ENCODE data around the gene VKORC1.
A peak's percentile ranks its signal among the peaks of the same experiment; 100 is the strongest.
"Not testable (repeated sequence)": the region's sequence is repeated elsewhere in the genome, so short reads cannot be mapped to it uniquely, and the experiment has no call there.

The VKORC1 gene

DNA sequence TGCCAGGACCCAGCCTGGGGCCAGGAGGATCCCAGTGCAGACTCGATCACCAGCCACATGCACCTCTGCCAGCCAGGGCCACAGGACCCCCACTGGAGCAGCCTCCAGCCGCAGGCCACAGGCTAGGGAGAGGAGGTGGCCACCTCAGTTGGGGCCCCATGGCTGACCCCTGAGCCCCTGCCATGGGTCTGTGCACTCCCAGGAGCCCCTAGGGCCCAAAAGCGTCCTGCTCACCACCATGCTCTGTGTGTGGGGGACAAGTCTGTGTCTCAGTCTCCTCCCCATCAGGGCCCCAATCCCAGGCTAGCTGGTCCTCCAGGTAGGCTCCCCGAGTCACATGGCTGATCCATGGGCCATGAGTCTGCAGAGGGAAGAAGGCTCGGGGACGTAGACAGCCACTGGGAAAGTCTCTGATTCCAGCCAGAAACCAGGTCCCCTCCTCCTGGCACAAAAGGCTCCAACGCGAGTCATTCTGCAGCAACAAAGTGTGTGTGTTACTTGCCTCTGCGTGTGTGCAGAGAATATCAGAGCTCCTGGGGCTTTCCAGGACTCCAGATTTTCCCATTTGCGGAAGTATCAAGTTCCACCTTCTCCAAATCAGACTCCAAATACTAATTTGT lies 47.0 kb upstream of the VKORC1 start:
- H4K8ac ChIP-seq (ENCODE audit: low read depth, low read length), result peak overlapping the region; percentile 40
- peak overlapping the region; percentile 20 for H3K27ac ChIP-seq (ENCODE audit: low read depth, low read length)
- H2AFZ ChIP-seq (ENCODE audit: insufficient read depth, low read length, poor library complexity), result peak overlapping the region; percentile 53
- no peaks in the 10 kb centered on the region for H3K36me3 ChIP-seq (ENCODE audit: control insufficient read depth in 1 of 2, insufficient read depth in 2 of 2, low read length in 2 of 2)
- H3K14ac ChIP-seq (ENCODE audit: low read length), result peak overlapping the region; percentile 73
- H3K18ac ChIP-seq (ENCODE audit: low read length), result peak overlapping the region; percentile 45
- H3K79me2 ChIP-seq (ENCODE audit: control insufficient read depth, insufficient read depth, low read length, poor library complexity), result peaks cover 3% of the 10 kb centered on the region
- peak overlapping the region; percentile 52 for H2BK5ac ChIP-seq (ENCODE audit: low read depth, low read length, poor library complexity)
- DNase-seq, result no peak
- peak overlapping the region; percentile 80 for H4K91ac ChIP-seq (ENCODE audit: low read depth, low read length)
- H3K4me2 ChIP-seq (ENCODE audit: low read length), result peak overlapping the region; percentile 42
- peak overlapping the region; percentile 13 for H2BK12ac ChIP-seq (ENCODE audit: low read length)
- H2AK5ac ChIP-seq (ENCODE audit: low read length), result peak overlapping the region; percentile 11
- H3K9me3 ChIP-seq (ENCODE audit: insufficient read depth, low read depth, low read length), result peaks cover 6% of the 10 kb centered on the region
- H3K4me1 ChIP-seq (ENCODE audit: control insufficient read depth in 1 of 2, insufficient read depth in 2 of 2, low read length in 2 of 2), result peaks cover 26 to 27% of the 10 kb centered on the region in 2 experiments
- H3K27me3 ChIP-seq (ENCODE audit: insufficient read depth, low read length), result no peaks in the 10 kb centered on the region
- no CpG with 5 or more reads among the region's 10 CpGs for WGBS (ENCODE audit: extremely low coverage, insufficient coverage, insufficient read length)
- H3K4me3 ChIP-seq (ENCODE audit: low read depth, low read length), result no peak overlapping the region
- H3K4ac ChIP-seq (ENCODE audit: low read depth, low read length), result peak overlapping the region; percentile 6
- H3K79me1 ChIP-seq (ENCODE audit: low read length), result peaks cover 23% of the 10 kb centered on the region
- H3K9ac ChIP-seq (ENCODE audit: low read length), result no peak overlapping the region
- H3K23ac ChIP-seq (ENCODE audit: low read length), result no peak overlapping the region
- peak overlapping the region; percentile 9 for H4K12ac ChIP-seq (ENCODE audit: low read depth, low read length)
- peak overlapping the region; percentile 23 for H2BK120ac ChIP-seq (ENCODE audit: insufficient read depth, low read length, poor library complexity)

DNA sequence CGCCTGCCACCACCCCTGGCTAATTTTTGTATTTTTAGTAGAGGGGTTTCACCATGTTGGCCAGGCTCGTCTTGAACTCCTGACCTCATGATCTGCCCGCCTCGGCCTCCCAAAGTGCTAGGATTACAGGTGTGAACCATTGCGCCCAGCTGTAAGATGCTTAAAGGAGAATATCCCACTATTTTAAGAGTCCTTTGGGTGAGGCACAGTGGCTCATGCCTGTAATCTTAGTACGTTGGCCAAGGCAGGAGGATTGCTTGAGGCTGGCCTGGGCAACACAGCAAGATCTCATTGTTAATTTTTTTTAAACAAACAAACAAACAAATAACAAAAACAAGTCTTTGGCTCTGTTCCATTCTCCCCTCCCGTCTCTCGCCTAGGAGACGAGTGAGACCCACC lies 46.5 kb upstream of the VKORC1 start:
- not testable (repeated sequence) for H2AFZ ChIP-seq (ENCODE audit: insufficient read depth, low read length, poor library complexity); H3K79me2 ChIP-seq (ENCODE audit: control insufficient read depth, insufficient read depth, low read length, poor library complexity); H3K4me2 ChIP-seq (ENCODE audit: low read length); H3K4ac ChIP-seq (ENCODE audit: low read depth, low read length); H3K4me3 ChIP-seq (ENCODE audit: low read depth, low read length); H3K23ac ChIP-seq (ENCODE audit: low read length); H3K9ac ChIP-seq (ENCODE audit: low read length); H4K12ac ChIP-seq (ENCODE audit: low read depth, low read length); H2AK5ac ChIP-seq (ENCODE audit: low read length); H3K9me3 ChIP-seq (ENCODE audit: insufficient read depth, low read depth, low read length); H3K27me3 ChIP-seq (ENCODE audit: insufficient read depth, low read length); H3K36me3 ChIP-seq (ENCODE audit: control insufficient read depth in 1 of 2, insufficient read depth in 2 of 2, low read length in 2 of 2)
- H3K79me1 ChIP-seq (ENCODE audit: low read length), result peaks cover 23% of the 10 kb centered on the region
- peak overlapping the region; percentile 80 for H4K91ac ChIP-seq (ENCODE audit: low read depth, low read length)
- H3K27ac ChIP-seq (ENCODE audit: low read depth, low read length), result peak overlapping the region; percentile 20
- peak overlapping the region; percentile 40 for H4K8ac ChIP-seq (ENCODE audit: low read depth, low read length)
- peak overlapping the region; percentile 52 for H2BK5ac ChIP-seq (ENCODE audit: low read depth, low read length, poor library complexity)
- peak overlapping the region; percentile 13 for H2BK12ac ChIP-seq (ENCODE audit: low read length)
- peaks cover 29 to 30% of the 10 kb centered on the region in 2 experiments for H3K4me1 ChIP-seq (ENCODE audit: control insufficient read depth in 1 of 2, insufficient read depth in 2 of 2, low read length in 2 of 2)
- peak overlapping the region; percentile 73 for H3K14ac ChIP-seq (ENCODE audit: low read length)
- peak overlapping the region; percentile 23 for H2BK120ac ChIP-seq (ENCODE audit: insufficient read depth, low read length, poor library complexity)
- DNase-seq, result peak in 1 of 2 donors; percentile 7
- no CpG with 5 or more reads among the region's 9 CpGs for WGBS (ENCODE audit: extremely low coverage, insufficient coverage, insufficient read length)
- H3K18ac ChIP-seq (ENCODE audit: low read length), result peak overlapping the region; percentile 45

DNA sequence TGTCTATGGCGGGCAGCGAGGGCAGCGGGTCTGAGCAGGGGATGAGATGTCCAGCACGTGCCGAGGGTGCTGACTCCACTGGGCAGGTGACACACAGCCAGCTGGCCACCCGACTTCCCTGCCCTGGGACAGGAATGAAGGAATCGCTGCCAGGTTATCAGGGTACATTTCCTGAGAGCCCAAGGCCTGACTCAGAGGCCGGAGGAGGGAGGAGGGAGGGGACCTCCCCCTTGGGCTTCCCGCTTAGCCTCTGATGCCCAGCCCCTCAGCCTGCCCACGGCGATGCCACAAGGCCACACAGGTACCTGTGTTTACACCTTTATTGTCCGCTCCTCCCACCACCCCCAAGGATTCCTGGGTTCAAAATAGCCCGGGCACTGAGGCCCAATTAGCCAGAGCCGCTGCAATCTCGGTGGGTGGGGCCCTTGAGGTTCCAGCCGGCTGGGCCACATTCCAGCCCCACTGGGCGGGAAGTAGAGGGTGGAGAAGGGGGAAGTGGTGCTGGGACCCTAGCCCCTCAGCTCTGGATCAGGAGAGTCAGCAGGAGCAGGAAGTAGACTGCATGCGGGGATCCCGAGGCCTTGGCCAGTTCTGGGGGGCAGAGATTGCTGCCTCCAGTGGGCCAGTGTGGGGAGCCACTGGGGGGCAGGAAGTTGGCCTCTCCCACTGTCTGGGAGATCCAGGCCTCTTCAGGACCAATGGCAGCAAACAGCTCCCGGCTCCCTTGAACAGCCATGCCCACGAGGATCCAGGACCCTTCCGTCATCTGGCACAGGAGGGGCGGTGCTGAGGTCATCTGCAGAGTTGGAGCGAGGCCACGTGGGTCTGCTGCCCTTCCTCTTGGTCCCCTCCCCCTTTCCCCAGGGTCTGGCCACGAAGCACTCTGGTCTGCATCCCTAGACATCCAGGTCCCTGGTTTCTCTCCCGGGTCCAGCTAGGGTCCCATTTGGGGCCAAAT lies 44.3 kb upstream of the VKORC1 start:
- Histone ChIP-seq H4K12ac (ENCODE audit: low read depth, low read length) (peak overlapping the region; percentile 22), H3K9me3 (ENCODE audit: insufficient read depth, low read depth, low read length) (peaks cover 8% of the 10 kb centered on the region), H2AK5ac (ENCODE audit: low read length) (peak overlapping the region; percentile 36), H3K27ac (ENCODE audit: low read depth, low read length) (peak overlapping the region; percentile 73), H4K91ac (ENCODE audit: low read depth, low read length) (peak overlapping the region; percentile 92), H3K9ac (ENCODE audit: low read length) (peak overlapping the region; percentile 37), H3K4me3 (ENCODE audit: low read depth, low read length) (peak overlapping the region; percentile 10), H3K14ac (ENCODE audit: low read length) (peak overlapping the region; percentile 40), H3K36me3 (ENCODE audit: control insufficient read depth in 1 of 2, insufficient read depth in 2 of 2, low read length in 2 of 2) (peaks cover under 1% of the 10 kb centered on the region in 2 experiments), H3K23ac (ENCODE audit: low read length) (no peak overlapping the region), H3K79me2 (ENCODE audit: control insufficient read depth, insufficient read depth, low read length, poor library complexity) (peaks cover 17% of the 10 kb centered on the region), H3K79me1 (ENCODE audit: low read length) (peaks cover 31% of the 10 kb centered on the region), H3K4me1 (ENCODE audit: control insufficient read depth in 1 of 2, insufficient read depth in 2 of 2, low read length in 2 of 2) (peaks cover 38 to 43% of the 10 kb centered on the region in 2 experiments), H3K4me2 (ENCODE audit: low read length) (peak overlapping the region; percentile 57), H2BK5ac (ENCODE audit: low read depth, low read length, poor library complexity) (peak overlapping the region; percentile 62), H2BK120ac (ENCODE audit: insufficient read depth, low read length, poor library complexity) (peak overlapping the region; percentile 81), H3K4ac (ENCODE audit: low read depth, low read length) (peak overlapping the region; percentile 8), H3K27me3 (ENCODE audit: insufficient read depth, low read length) (no peaks in the 10 kb centered on the region), H2BK12ac (ENCODE audit: low read length) (peak overlapping the region; percentile 39), H2AFZ (ENCODE audit: insufficient read depth, low read length, poor library complexity) (peak overlapping the region; percentile 28), H3K18ac (ENCODE audit: low read length) (peak overlapping the region; percentile 41), H4K8ac (ENCODE audit: low read depth, low read length) (peak overlapping the region; percentile 59)
- DNase-seq, result peak; percentile 97
- WGBS (ENCODE audit: extremely low coverage, insufficient coverage, insufficient read length), result no CpG with 5 or more reads among the region's 27 CpGs

DNA sequence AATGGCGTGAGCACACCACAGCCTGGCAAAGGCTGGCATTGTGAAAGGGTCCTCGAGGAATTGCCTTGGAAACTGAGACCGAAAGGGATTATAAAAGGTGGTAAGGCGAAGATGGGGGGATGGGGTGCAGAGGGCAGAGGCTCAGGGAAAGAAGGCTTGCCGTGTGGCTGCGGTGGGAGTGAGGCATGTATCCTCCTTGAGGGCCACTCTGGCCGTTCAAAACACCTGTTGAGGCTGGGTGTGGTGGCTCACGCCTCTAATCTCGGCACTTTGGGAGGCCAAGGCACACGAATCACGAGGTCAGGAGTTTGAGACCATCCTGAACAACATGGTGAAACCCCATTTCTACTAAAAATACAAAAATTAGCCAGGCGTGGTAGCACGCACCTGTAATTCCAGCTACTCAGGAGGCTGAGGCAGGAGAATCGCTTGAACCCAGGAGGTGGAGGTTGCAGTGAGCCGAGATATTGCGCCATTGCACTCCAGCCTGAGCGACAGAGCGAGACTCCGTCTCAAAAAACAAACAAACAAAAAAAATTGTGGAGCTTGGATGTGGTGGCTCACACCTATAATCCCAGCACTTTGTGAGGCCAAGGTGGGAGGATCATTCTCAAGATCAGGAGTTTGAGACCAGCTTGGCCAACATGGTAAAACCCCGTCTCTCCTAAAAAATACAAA lies 42.4 kb upstream of the VKORC1 start:
- H3K4ac ChIP-seq (ENCODE audit: low read depth, low read length); H2AFZ ChIP-seq (ENCODE audit: insufficient read depth, low read length, poor library complexity); H3K27me3 ChIP-seq (ENCODE audit: insufficient read depth, low read length); H3K14ac ChIP-seq (ENCODE audit: low read length); H4K91ac ChIP-seq (ENCODE audit: low read depth, low read length); H3K18ac ChIP-seq (ENCODE audit: low read length); H2AK5ac ChIP-seq (ENCODE audit: low read length); H3K9ac ChIP-seq (ENCODE audit: low read length); H3K4me2 ChIP-seq (ENCODE audit: low read length); H4K8ac ChIP-seq (ENCODE audit: low read depth, low read length); H2BK12ac ChIP-seq (ENCODE audit: low read length); H4K12ac ChIP-seq (ENCODE audit: low read depth, low read length); H2BK120ac ChIP-seq (ENCODE audit: insufficient read depth, low read length, poor library complexity); H3K9me3 ChIP-seq (ENCODE audit: insufficient read depth, low read depth, low read length); H3K27ac ChIP-seq (ENCODE audit: low read depth, low read length); H3K4me3 ChIP-seq (ENCODE audit: low read depth, low read length); H3K23ac ChIP-seq (ENCODE audit: low read length); H2BK5ac ChIP-seq (ENCODE audit: low read depth, low read length, poor library complexity): not testable (repeated sequence)
- peak in 1 of 2 donors; percentile 15 for DNase-seq
- peaks cover 43 to 48% of the 10 kb centered on the region in 2 experiments for H3K4me1 ChIP-seq (ENCODE audit: control insufficient read depth in 1 of 2, insufficient read depth in 2 of 2, low read length in 2 of 2)
- H3K36me3 ChIP-seq (ENCODE audit: control insufficient read depth in 1 of 2, insufficient read depth in 2 of 2, low read length in 2 of 2), result peaks cover 19 to 20% of the 10 kb centered on the region in 2 experiments
- H3K79me1 ChIP-seq (ENCODE audit: low read length), result peaks cover 27% of the 10 kb centered on the region
- no CpG with 5 or more reads among the region's 20 CpGs for WGBS (ENCODE audit: extremely low coverage, insufficient coverage, insufficient read length)
- H3K79me2 ChIP-seq (ENCODE audit: control insufficient read depth, insufficient read depth, low read length, poor library complexity), result peaks cover 17% of the 10 kb centered on the region
